GM21360 (cell line): ENCODE data around the gene SMG6.

ENCODE experiments used
- ATAC-seq: cut with Tn5 transposase; IDR thresholded peaks from one replicate; pipeline ENCODE4 v1.9.1; 2021; ENCODE audit warnings: mild to moderate bottlenecking, moderate library complexity; ENCODE audit not compliant: unreplicated experiment

Gene SMG6

DNA sequence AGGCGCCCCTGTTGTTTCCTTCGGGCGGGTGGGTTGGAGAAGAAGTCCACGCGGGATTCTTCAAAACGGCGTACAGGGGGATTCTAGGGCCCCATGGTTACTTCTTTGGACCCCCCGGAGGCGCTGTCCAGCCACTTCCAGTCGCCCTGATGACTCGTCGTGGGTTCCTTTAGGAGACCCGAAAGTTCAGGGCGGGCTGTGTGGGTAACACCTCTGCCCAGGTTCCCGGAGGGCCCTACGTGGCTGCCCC is 249.4 kb downstream of the SMG6 start:
- no peak for ATAC-seq

DNA sequence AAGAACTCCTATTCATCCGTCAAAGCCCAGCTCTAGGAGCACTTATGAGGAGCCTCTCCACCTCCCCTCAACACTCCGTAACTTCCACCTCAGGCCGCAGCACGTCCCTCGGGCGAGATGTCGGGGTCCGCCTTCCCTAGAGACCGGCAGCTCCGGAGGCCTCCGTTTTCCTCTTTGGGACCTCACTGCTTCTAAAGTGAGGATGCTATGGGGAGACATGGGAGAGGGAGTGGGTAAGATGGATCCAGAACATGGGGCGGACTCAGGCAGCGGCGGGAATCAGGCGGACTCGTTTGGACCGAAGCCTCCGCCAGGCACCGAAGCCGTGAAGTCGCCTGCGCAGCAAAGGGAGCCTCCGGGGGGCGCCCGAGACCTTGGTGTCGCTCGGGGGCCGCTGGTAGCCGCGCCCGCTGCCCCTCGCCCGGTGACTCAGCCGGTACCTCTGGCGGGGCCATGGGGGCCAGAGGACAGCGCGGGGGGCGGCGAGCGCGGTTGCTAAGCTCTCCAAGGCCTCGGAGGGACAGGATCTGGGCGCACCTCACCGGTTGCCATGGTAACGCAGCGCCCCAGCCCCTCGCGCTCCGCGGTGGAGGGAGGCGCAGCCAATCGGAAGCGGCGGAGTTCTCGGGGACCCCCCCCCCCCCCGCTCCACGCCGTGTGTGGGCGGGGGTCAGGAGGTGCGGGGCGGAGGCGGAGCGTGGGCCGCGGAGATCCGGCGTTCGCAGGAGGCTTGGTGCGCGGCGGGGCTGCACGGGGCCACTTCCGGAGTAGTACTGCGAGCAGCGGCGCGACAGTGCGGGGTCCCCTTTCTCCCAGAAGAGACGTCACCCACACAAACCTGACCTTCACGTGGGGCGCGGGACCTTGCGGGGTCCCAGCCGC is 250.0 kb downstream of the SMG6 start:
- no peak for ATAC-seq

DNA sequence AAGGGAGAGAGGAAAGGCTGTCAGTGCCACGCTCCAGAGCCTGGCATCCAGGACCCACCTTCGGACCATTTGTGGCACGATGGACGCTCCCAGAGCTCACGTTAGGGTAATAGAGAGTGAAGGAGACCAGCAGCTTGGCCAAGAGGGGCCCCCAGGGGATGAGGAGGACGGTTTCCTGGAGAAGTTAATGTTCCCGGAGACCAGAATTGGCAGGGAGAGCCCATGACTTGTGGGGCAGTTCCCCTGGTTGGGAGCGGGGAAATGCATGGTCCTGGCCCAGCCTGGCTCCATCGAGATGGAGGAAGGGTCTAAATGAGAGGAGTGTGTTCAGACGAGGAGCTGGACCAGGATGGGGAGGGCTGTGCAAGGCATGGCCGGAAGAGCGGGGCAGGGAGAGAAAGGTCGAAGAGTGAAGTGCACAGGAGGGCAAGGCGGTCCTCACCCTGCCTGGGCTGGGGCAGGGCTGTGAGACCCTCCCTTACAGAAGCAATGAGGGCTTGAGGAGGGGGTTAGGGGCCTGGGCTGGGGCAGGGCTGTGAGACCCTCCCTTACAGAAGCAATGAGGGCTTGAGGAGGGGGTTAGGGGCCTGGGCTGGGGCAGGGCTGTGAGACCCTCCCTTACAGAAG is 251.5 kb downstream of the SMG6 start:
- no peak for ATAC-seq

DNA sequence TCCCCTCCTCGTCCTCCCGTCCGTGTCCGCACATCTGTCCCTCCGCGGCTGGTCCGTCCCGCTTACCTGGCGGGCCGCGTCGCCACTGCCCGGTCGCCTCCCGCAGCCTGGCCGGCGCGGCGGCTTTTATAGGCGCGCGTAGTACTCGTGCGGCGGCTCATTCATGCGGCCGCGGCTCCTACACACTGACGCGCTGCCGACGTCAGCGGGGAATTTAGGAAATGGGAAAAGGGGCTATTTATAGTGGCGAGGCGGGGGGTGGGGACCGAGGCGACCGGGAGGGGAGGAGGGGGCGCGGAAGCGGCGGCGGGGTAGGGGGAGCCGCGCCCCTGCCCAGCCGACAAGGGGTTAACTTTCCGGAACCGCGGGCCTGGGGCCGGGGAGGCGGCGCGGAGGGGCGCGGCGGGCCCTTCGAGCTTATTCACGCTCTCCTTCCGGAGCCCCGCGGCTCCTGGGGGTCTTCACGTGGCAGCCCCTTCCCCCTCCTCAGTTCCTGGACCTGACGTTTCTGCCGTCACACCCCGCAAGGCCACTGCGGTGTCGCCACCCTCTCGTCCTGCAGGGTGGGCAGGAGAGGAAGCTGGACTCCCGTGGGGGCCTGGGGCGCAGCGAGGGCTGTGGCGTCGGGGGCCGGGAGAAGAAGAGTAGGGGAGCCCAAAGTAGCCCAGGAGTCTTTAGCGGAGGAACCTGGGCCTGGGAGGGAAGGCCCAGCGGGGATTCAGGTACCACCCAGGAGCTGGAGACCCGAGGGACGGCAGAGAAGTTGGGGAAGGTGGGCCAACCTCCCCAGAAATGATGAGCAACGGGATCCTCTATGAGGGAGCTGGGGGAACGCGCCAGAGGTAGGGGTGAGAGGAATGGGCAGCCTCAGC is 252.3 kb downstream of the SMG6 start:
- ATAC-seq: no peak

DNA sequence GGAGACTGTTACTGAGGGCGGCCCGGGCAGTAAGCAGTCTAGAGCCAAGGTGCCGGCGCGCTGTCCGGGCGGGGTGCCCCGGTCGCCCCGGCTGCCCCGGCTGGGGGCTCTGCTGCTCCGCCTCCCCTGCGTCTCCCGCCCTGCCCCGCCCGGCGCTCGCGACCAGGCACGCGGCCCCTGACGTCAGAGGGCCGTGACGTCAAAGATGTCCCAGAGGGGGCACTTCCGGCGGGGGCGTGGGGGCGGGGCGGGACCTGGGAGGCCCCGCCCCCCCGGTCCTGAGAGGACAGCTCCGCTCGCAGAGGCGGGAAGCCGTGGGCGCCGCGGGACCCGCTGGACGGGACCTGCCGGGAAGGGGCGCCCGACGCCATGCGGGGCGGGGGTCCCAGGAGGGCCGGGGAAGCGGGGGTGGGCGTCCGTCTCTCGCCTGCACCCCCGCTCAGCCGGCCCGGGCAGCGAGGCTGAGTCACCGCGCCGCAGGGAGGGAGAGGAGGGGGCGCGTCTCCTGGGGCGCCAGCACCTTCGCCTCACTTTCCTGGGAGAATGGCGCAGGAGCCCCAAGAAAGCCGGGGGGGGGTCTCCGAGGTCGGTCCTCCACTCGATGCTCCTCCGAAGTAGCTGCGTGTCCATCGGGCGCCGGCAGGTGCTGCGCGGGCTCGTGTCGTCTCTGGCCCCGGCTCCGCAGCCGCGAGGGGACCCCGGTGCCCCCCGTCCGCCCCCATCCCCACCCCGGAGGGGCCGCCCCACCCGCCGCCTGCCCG is 253.1 kb downstream of the SMG6 start:
- no peak for ATAC-seq

DNA sequence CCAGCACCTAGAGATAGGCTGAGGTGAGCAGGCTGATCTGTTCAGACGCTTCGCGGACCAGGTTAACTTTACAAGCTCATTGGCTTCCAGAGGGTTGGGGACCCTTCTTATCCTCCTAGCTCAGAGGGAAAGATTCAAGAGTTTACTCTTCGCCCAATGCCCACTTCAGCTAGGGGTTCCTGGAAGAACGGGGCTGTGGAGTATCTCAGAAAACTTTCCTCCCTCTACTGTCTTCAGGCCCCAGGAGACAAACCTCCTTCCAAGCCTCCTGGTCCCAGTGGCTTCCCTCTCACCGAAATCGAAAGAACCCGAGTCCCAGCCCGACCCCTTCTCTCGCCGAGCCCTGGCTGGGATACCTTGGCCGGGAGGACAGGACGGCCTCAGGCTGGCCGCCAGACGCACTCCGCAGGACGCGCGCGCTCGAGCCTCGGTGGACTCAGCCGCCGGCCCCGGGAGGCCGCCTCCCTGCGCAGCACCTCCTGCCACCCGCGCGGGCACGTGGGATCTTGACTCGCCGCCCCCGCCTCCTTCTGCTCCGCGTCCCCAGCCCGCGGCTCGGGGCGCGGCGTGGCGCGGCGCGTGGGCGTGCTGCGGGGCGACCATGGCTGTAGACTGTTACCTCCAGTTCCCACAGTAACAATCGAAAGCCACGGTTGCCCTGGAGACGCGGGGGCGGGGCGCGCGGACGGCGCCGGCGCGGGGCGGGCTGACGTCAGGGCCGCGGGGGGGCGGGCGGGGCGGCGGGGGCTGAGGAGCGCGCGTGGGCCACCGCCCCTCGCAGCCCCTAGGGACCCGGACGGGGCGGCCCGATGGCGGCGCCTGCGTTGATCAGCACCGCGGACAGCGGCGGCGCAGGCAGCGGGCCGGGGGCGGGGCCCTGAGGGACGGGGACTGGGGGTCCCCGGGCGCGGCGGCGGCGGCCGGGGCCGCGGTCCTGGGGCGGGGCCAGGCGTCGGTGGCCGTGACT is 254.0 kb downstream of the SMG6 start:
- ATAC-seq: peak; percentile 51

DNA sequence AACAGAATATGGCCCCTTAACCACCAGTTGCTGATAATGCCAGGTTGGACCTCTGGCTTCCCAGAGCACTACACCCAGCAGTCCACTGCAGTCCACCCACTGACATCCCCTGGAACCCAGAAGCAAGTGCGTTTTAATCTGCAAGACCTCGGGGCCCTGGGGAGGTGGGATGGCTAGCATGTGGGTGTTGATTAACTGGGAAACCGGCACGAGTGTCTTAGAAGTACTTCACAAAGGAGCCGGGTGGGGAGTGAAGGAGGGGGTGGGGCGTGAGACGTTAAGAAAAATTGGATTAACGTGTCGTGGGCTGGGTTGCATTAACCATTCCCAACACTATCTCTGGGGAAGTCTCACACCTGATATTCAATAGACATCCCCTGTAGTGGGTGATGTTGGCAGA is 254.8 kb downstream of the SMG6 start:
- no peak for ATAC-seq

DNA sequence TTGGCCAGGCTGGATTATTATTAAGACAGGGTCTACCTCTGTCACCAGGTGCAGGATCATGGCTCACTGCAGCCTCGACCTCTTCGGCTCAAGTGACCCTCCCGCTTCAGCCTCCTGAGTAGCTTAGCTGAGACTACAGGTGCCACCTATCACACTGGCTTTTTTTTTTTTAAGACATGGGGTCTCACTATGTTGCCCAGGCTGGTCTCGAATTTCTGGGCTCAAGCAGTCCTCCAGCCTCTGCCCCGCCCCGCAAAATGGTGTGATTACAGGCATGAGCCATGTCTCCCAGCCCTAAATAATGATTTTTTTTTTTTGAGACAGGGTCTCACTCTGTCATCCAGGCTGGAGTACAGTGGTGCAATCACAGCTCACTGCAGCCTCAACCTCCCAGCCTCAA is 256.0 kb downstream of the SMG6 start:
- ATAC-seq: no peak

DNA sequence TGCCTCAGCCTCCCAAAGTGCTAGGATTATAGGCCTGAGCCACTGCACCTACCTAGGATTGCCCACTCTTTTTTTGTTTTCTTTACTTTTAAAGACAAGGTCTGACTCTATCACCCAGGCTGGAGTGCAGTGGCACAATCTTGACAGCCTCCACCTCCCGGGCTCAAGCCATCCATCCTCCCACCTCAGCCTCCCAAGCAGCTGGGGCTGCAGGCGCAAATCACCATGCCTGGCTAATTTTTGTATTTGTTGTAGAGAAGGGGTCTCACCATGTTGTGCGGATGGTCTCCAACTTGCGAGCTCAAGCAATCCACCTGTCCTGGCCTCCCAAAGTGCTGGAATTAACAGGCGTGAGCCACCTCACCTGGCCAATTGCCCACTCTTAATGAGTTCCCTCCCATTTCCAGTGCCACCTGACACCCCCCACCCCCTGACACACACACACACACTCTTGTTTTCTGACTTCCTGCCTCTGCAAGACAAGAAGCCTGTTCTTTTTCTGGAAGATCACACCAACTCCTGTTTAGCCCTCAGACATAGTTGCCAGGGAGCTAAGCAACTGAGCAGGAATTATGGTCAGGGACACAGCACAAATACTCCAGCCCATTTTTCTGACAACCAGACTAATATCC is 259.2 kb downstream of the SMG6 start:
- no peak for ATAC-seq

DNA sequence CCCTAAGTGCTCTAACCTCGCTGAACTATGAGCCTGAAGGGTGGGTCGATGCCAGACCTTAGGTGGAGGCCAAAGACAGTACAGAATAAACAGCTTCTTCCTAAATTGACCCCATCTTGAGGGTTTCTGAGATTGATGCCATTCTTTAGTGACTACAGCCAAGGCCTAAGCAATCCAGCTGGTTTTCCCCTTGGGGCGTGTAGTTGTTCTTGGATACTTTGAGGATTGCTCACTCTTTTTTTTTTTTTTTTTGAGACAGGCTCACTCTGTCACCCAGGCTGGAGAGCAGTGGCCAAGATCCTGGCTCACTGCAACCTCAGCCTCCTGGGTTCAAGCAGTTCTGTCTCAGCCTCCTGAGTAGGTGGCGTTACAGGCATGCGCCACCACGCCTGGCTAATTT is 259.8 kb downstream of the SMG6 start:
- ATAC-seq: no peak

DNA sequence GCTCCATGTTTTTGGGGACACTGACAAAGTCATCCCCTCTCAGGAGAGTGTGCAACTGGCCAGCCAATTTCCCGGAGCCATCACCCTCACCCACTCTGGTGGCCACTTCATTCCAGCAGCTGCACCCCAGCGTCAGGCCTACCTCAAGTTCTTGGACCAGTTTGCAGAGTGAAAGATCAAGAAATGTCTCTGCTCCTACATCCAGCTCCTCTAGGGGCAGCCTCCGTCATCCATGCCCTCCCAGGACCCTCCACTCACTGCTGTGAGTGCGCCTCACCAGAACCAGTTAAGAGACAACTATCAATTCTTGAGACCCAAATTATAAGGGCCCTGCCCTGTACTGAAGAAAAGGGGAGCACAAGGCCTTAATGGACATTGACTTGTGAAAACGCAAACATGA is 260.7 kb downstream of the SMG6 start:
- no peak for ATAC-seq

DNA sequence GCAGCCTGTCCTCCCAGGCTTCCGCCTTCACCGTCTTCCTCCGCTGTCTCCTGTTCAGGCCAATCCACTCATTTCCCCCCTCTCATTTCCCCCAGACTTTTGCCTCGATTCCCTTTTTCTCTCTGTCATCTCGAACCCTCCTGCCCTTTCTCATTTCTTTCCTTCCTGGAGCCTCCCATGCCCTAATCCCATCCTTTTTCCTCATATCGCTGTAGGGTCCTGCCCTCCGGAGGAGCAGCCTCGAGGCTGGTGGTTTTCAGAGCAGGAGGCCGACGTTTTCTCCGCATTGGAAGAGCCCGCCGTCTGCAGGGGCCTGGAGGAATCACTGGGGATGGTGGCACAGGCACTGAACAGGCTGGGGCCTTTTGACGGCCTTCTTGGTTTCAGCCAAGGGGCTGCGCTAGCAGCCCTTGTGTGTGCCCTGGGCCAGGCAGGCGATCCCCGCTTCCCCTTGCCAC is 261.2 kb downstream of the SMG6 start:
- ATAC-seq: no peak

DNA sequence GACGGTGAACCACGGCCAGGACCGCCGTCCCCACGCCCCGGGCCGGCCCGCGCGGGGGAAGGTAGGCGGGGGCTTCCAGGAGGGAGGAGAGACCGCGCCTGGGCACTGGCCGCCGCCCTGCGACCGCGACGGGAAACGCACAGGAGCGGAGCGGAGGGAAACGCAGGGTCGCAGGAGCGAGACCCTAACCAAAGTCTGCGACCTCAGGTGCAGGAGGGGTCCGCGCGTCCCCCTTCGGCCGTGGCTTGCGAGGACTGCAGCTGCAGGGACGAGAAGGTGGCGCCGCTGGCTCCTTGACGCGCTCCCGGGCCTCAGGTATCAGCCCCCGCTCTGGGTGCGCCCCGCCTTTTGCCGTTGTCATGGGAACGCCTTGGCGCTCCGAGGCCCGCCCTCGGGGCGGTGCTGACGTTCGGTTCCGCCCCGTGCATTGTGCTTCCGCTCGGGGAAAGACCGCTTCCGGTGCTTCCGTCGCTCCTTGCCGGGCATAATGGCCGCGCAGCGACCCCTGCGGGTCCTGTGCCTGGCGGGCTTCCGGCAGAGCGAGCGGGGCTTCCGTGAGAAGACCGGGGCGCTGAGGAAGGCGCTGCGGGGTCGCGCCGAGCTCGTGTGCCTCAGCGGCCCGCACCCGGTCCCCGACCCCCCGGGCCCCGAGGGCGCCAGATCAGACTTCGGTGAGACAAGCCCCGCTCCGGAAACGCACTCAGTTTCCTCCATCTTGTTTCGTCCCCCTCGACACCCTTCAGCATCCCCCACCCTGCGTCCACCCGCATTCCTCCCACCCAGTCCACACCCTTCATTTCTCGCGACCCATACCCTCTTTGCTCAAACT is 261.8 kb downstream of the SMG6 start, which contains the start of gene OVCA2:
TSS of gene OVCA2 (plus strand) at position 462 of the 829 bp plus-strand sequence. CDS start at position 488, 26 bp downstream.
- ATAC-seq: peak; percentile 87

DNA sequence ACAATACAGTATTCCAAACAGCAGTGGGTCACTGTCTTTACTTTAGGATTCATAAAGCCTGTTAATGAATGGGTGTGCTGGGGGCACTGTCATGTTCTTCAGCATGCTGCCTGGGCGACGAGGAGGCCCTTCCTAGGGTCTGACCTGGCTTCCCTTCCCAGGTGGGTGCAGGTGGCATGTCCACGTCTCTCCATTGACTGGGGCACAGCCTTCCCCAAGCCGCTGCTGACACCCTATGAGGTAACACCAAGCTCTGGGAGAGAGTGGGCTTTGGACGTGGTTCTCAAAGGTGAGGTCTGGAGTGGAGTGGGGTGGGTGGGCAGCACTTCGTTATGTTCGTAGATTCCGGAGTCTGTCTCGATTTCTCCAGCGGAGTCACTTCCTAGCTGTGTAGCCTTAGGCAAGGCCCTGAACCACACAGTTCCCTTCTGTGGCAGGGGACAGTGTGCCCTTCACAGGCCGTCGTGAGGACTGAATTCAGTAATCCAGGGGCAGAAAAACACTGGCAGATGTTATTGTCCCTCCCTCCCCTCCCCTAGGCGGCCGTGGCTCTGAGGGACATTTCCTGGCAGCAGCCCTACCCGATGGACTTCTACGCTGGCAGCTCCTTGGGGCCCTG is 262.5 kb downstream of the SMG6 start:
- ATAC-seq: no peak

DNA sequence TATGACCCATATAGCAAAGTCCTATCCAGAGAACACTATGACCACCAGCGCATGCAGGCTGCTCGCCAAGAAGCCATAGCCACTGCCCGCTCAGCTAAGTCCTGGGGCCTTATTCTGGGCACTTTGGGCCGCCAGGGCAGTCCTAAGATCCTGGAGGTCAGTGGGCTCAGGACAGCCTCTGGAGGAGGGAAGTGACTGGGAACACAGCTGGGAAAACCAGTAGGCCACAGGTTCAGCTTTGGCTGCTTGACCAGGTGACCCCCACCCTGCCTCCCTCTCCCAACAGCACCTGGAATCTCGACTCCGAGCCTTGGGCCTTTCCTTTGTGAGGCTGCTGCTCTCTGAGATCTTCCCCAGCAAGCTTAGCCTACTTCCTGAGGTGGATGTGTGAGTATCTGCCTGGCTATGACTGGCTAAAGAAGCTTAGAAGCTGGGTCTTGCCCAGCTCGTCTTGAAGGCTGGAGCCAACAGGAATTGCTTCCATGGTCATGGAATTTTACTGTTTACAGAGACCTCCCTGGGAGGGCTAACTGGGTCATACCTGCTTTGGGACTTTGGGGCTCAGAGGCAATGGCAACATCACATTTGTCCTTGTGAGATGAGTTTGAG is 263.3 kb downstream of the SMG6 start:
- no peak for ATAC-seq

DNA sequence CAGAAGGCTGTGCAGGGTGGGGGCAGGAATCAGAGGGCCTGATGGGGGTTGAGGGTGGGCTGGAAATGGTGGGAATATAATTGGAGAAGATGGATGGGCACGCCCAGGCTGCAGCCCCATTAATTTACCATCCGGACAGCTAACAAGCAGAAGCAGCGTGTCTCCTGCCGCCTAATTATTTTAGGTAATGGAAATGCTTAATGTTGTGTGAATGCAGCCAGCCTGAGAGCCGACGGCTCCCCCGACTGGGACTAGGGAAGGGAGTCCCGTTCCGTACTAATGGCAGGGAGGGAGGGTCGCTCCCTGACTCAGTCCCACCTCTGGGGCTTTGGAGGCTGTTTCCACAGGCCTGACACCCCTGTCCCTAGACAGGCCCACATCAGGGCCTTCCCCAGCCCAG is 266.4 kb downstream of the SMG6 start:
- no peak for ATAC-seq
